HG03025 (cell line): ENCODE results near the gene CDK2AP2.
"Not testable (repeated sequence)": the region's sequence is repeated elsewhere in the genome, so short reads cannot be mapped to it uniquely, and the experiment has no call there.

Source experiments
- ATAC-seq: cut with Tn5 transposase; IDR thresholded peaks from one replicate; pipeline ENCODE4 v1.9.1; 2021; ENCODE audit warnings: mild to moderate bottlenecking, moderate library complexity; ENCODE audit not compliant: unreplicated experiment, low FRiP score

Gene CDK2AP2

DNA sequence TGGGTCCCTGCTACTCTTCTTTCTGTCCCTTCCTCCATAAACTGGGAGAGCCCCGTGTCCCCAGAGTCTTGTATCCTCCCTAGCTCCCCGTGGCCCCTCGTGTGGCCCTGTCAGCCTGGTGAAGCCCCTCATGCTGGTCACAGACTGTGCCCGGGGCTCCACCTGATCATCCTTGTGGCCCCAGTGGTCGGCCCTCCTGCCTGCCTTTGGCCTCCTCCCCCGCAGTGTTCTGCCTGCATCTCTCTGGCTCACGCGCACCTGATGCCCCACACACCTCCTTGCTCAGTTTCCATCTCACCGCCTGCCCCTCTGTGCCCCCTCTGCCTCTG lies 16.5 kb upstream of the CDK2AP2 start:
- no peak for ATAC-seq

DNA sequence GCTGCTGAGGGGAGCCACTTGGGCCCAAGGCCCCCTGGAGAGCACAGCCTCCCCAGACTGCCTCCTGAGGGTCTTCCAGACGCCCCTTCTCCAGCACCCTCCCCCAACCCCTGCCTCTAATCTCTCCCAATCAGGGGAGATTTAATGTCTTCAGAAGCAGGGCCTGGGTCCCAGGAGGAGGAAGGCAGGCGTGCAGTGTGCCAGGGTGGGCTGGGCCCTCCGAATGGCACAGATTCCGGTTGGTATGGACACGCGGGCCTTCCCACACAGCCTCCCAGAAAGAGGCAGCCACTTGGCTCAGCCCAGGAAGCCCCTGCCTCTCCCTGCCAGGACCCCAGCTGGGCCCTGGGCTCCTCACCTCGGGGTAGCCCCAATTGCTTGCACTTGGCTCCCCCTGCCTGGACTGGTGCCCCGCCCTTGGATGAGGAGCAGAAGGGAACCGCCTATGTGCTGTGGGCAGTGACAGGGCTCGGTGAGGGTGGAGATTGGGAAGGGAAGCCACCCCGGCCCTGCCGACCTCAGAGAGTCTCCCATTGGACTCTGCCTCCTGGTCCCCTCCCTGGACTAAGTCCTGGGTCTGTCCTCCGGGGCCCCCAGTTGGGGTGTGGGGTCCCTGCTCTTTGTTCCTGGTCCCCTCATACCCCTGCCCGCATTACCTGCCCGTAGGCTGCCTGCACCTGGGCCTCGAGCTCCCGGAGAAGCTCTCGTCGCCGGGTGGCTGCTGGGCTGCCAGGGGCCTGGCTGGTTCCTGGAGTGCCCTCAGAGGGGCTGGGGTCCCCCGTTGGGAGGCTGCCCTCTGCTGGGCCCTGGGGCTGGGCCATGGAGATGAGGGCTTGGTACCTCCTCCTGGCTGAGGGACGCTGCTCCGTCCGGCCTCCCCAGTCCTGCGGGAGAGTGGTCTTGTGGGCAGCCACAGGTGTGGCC lies 15.9 kb upstream of the CDK2AP2 start:
- ATAC-seq, result no peak

DNA sequence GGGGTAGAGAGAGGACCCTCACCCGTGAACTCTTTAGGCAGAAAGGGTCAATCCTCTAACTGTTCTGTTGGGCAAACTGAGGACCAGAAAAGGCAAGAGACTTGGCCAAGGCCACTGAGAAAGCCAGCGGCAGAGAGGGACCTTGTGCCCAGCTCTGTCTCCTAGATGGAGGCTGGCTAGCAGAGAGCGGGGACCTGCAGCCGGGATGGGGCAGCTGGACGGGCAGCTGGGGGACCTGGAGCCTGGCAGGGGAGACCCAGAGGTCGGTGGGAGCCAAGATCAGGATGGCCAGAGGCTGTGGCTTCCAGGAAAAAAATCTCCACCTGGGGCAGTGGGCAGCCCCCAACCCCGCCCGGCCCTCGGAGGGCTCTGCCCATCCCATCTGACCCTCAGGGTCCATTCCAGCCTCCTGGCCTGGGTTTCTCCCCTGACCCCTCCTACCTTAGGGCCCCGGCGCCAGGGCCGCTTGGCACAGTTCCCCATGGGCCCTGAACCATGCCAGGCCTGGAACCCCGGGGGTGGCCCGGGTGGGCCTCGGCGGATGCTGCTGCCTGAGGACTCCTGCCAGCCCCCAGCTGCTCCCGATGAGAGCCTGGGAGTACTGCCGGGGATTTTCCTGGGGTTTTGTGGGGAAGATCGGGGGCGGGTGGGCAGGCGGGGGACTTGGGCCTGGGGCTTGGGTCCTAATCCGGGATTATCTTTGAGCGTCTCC lies 15.0 kb upstream of the CDK2AP2 start, which contains the start of gene CABP2:
Gene CABP2, minus strand, starts transcription at position 603 of the 712 bp plus-strand sequence. Its CDS starts 120 bp downstream, at position 483.
- ATAC-seq, result no peak

DNA sequence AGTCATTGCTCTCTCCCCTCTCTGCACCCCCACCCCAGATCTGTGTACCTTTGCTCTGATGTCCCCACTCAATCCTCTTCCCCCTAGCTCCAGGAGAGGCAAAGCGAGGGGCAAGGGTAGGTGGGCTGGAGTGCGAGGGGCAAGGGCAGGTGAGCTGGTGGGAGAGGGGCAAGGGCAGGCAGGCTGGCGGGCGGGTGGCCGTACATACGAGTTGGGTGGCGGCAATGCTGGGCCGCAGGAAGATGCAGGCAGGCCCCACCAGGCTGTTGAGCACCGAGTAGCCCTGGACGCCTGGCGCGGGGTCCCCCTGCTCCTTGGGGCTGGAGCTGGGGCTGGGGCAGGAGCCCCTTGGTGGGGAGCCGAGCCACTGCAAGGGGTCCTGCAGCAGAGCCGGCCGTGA lies 14.4 kb upstream of the CDK2AP2 start:
- ATAC-seq, result no peak

DNA sequence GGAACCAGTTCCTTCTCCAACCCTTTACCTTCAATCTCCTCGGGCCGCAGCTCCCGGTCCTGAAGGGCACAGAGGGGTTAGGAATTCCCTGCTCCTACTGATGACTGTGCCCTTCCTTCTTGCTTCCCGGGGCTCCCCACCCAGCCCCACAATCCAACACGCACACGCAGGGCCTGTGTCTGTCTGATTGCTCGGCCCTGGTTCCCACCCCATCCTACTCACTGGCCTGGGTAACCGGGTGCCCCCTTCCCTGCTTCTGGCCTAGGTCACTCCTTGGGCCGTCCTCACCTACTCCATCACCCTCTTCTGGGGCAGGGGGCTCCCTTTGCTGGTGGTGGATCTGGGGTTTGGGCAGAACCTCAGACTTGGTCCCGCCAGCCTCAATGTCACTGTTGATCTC lies 14.0 kb upstream of the CDK2AP2 start:
- ATAC-seq, result no peak

DNA sequence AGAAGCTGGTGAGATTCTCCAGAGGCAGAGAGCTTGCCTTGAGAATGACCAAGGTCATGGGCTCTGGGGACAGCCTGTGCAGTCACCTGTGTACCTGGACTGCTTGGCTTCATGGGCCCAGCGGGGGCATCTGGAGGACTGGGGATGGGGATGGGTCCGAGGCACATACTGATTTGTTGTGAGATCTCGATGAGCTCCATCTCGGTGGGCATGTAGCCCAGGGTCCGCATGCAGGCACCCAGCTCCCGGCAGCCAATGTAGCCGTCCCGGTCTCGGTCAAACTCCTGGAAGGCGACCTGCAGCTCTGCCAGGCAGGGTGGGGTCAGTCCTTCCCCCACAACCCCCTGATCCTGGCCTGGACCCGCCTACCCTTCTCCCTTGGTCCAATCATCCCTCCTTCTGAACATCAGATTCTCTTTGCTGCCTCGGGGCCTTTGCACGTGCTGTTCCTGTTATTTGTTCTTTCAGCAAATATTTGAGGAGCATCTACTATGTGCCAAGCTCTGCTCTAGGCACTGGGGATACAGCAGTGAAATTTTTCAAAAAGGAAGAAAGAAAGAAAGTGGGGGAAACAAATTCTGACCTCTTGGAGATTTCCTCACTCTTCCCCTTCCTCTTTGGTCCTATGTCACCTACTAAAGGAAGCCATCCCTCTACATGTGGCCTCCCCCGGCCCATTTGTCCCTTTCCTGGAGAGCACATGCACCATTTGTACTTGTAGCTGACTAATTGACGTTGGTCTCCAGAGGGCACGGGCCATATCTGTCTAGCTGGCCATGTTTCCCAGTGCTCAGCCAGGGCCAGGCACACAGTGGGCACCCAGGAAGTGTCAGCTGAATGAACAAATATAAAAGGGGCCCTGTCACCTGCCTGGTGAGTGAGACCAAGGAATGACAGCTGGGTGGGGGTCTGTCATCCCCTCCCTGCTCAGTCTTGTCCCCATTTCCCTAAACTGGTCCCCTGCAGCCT lies 13.2 kb upstream of the CDK2AP2 start:
- no peak for ATAC-seq

DNA sequence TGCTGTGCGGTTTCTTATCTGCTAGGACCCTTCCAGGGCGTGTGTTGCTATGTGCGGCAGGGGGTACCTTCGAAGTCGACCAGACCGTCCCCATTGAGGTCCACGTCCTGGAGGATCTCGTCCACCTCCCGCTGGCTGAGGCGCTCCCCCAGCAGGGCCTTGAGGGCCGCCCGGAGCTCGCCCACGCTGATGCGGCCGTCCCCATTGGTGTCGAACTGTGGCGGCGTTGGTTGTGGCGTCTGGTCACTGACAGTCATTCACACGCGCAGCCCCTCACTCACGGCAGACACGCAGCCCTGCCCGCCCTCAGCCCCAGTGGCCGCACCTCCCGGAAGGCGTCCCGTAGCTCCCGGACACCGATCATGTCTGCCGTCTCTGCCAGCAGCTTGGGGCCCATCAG lies 11.8 kb upstream of the CDK2AP2 start:
- no peak for ATAC-seq

DNA sequence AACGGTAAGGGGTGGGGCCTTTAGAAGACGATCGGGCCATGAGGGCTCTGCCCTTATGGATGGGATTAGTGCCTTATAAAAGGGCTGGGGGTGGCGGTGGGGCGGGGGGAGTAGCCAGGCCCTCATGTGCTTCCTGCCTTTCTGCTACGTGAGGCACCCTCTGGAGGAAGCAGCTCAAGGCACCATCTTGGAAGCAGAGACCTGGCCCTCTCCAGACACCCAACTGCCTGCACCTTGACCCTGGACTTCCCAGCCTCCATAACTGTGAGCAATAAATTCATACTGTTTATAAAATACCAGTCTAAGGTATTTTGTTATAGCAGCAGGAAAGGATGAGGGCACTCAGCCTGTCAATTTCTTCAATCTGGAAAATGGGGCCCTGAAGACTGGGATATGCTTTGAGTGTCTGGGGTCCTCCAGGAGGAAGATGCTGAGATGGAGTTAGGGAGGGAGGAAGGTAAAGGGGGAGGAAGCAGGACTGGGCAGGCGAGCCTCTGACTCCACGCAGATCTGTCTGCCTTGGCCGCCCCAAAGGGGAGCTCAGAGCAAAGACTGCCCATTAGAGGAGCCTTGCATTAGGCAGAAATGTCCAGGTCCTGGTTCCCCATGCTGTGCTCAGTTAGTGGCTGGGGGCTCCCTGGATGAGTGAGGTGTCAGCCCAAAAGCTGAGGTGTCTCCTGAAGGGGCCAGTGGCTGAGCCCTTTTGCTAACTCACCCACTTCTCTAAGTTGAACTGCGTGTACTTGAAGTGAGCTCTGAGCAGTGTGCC lies 10.0 kb upstream of the CDK2AP2 start:
- ATAC-seq, result no peak

DNA sequence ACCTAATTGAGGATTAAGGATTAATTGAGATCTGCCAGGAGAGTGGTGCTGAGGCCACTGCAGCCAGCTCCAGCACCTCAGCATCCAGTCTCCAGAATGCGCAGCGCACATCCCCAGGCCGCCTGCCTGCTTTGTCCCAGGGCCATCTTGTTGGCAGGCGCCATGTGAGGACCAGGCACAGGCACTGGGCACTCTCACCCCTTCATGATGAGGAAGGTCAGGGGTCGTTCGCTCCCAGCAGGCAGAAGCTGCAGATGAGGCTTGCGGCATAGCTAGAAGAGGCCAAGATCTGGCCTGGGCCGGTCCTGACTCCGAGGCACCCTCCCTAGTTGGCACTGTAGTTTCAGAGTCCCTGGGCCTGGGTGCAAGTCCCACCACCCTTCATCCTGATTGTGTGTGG lies 8.8 kb upstream of the CDK2AP2 start:
- no peak for ATAC-seq

DNA sequence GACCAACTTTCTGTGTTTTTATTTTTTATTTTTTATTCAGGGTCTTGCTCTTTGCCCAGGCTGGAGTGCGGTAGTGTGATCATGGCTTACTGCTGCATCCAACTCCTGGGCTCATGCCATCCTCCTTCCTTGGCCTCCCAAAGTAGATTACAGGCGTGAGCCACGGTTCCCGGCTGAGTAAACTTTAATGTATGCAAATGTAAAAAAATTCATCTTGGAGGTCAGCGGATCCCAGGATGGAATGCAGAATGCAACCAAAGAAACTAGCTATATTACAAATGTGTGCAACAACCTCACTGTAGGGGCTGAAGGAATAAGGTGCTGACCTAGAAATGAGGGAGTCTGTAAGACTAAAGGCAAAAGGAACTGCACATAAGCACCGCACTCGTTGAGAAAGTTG lies 6.2 kb upstream of the CDK2AP2 start:
- ATAC-seq, result no peak

DNA sequence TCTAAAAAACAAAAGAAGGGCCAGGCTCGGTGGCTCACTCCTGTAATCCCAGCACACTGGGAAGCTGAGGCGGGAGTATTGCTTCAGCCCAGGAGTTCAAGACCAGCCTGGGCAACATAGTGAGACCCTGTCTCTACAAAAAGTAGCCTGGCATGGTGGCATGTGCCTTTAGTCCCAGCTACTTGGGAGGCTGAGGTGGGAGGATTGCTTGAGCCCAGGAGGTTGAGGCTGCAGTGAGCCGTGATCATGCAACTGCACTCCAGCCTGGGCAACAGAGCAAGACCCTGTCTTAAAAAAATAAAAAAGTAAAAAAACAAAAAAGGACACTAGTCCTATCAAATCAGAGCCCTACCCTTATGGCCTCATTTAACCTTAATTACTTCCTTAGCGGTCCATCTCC lies 3.6 kb upstream of the CDK2AP2 start:
- ATAC-seq, result not testable (repeated sequence)

DNA sequence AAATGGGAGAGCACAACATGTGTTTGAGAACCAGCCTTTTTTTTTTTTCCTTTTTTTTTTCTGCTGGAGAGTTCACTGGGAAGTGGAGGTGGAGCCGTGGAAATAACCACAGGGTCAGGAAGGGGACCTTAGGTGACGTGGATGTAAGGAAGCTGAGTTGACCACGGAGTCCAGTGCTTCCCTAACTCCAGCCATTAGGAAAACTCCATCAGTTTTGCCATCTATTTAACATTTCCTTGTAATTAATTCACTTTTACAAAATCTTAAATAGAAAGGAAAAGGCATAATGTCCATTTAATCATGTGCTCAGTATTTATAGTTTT lies 2.0 kb upstream of the CDK2AP2 start:
- ATAC-seq, result no peak

DNA sequence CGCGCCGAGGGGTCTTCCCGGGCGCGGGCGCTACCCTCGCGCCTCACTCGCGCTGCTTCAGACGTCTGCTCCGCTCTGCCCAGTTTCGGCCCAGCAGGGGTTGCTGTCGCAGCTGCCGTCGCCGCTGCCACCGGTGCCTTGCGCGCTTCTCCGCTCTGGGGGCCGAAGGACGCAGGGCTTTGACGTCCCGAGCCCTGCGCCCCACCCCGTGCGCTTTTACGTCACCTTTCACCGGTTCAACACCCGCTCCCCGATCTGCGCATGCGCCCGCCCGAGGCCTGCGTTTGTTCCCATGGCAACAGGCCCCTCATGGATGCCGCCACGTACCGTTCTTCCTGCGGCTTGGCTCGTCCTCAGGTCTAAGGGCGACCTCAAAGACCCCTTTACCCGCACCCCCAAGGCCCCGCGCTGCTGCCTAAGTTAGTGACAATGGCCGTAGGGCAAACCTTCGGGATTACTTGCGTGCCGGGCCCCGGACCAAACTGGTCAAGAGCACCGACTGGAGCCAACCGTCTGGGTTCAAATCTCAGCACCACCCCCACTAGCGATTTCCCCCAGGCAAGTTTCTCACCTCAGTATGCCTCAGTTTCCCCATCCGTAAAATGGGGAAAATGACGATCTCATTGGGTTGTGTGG lies 642 bp upstream of the CDK2AP2 start:
- ATAC-seq, result peak; percentile 32

DNA sequence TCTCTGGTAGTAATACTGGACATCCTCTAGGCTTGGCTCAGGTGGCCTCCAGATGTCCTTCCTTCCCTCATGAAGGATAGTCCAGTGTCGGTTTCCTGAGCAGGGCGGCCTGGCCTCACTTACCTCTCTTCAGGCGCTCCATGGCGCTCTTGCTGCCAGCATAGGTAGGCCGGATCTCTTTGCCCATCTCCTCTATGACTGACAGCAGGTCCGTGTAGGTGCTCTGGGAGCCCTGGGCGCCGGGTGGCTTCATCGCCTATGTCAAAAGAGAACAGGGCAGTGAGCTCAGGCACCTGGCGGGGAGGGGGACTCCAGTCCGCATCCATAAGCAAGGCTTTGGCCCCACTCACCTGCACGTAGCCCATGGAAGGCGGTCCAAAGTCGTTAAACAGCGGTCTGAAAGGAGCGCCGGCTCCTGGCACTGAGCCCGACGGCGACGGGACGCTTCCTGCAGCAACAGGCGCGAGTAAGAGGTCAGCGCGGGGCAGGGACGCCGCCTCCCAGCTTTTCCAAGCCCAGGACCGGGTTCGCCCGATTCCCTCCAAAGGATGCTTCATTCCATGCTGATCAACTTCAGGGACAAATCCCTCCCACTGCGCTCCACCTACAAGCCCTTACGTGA lies 609 bp downstream of the CDK2AP2 start:
- ATAC-seq, result no peak

DNA sequence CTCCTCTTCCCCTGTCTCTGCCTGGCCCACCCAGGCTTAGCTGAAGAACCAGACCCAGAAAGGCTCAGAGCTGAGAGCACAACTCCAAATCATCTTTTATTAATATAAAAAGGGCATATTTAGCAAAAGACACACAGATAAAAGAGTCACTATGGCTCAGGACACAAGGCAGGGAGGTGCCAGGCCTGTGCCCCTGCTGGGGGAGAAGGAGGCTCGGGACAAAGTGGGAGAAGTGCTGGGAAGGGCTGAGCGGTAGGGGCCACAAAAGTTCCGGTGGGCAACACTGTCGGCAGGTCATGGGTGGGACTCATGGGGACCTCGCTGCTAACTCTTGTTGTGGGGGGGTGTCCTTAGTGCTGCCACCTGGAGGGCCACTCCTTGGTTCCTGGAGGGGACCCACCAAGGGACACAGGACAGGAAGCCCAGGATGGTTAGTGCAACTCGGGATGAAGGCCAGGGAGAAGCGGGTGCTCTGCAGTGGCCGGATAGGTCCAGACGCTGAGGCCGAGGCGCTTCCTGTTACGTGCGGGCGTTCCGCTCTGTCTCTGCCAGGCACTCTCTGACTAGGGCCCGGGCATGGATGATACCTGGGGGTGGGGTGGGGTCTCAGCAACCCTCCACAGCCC lies 1.4 kb downstream of the CDK2AP2 start:
- ATAC-seq, result no peak

DNA sequence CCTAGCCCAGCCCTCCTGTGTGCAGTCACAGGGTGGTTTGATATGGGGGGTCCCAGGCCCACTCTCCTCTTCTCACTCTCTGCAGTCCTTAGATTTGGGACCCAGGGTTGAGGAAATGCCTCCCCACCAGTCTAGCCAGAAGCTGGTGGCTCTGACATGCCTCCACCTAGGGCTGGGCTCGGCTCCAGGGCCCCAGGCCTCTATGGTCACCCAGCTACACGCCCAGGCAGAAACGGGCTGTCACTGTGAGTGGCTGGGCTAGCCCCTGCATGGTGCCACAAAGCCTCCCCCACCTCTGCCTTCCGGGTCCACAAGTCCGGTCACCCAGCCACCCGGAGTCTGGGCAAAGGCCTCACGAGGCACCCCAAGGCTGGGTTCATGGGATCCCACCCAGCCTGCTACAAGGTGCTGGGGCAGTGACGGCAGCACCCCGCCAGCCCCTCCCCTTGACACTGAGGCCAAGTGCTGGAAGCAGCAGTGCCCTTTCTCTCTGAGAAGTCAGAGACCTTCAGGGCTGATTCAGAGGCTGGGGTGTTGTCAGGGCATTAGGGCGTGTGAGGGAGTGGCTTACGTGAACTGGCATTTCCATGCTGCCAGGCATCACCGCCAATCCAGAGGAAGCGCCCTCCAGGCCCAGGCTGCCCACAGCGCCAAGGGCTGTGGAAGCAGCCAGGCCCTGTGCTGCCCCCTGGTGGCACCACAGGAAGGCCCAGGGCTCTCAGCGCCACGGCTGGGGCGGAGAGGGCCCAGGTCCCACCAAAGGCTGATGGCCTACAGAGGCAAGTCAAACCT lies 2.2 kb downstream of the CDK2AP2 start:
- no peak for ATAC-seq

DNA sequence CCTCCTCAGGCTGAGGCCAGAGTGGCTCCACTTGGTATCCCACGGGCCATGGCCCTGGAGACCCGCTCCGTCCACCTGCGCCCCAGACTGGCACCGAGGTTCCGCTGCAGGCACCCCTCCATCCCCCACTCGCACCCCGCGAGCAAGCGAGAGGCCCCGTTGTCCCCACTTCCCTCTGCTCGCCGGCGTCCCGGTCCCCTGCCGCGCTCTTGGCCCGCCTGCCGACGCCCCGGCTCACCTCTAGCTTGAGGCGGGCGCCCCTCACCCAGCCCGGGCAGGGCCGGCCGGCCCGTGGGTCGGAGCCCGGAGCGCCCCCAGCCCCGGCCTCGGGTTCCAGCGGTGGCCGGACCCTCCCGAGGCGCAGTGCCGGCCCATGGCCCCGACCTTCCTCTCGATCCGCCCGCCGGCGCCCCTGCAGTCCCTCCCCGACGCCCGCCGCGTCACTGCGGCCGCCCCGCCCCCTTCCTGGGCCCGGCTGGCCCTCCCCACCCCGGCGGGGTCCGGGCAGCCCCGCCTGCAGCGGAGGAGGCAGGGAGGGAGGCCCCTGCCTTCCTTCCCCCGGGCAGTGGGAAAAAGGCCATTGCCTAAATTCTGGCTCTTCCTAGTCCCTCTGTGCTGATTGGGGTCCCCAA lies 2.9 kb downstream of the CDK2AP2 start, which contains the start of gene PITPNM1:
Gene PITPNM1, minus strand, starts transcription at position 414 of the 632 bp plus-strand sequence. CDS start 1,183 bp downstream, outside the sequence.
- ATAC-seq, result no peak
